ENCODE data around the gene RBFOX2. TPM values are rescaled to one million over a fixed set of nuclear protein-coding genes. Genes with fewer than 3 reads are reported as not detected.
A peak's percentile ranks its signal among the peaks of the same experiment; 100 is the strongest.

The RBFOX2 gene
- total RNA-seq, 2 donors from 2014 or later: 71.5 to 73.6 TPM

DNA sequence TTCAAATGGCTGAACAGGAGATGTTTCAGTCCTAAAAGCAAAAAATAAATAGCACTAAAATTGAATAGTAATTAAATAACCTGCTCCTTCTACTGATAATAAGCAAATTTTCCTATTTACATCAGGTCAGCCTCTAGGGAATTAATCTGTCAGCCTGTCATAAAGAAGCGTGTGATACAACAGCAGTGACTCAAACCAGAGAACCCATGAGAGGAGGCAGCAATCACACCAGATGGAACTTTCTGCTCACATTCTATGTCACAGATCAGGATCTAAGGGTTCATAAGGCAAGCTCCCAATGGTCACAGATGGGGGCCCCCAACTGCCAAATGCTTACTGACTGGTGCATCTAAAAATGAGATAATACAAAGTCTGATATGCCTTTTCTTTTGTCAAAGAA, 41.1 kb downstream of the RBFOX2 start:
- ATAC-seq (no peak), DNase-seq (no peak)
- intact Hi-C loops (cut with DNase I): no loop called here

DNA sequence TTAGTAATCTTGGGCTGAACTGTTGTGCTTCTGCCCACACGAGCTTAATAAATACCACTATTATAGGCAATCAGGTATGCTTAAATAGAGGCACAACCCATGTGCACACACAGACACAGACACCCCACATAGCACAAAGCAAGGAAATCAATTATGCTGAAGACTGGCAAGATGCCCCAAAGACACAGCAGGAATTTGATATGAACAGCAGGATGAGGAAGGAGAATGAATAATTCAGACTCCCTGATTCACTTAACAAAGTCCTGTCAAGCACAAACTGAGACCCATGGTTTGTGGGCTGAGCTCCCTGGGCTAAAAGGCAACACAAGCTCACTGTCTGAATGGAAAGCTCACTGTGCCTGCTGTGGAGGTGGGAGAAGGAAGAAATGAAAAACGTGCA, 42.5 kb downstream of the RBFOX2 start:
- ATAC-seq: peak in 1 of 2 donors; percentile 24
- DNase-seq: no peak
- intact Hi-C loops (cut with DNase I): no loop called here

- DNase-seq (no peak), ATAC-seq (no peak)
- intact Hi-C loops (cut with DNase I): no loop called here
These were observed 43.3 kb downstream of the RBFOX2 start for GRCh38 chr22:35985371-35985770.

- intact Hi-C loops (cut with DNase I): no loop called here
- ATAC-seq (no peak), DNase-seq (no peak)
These were observed 44.1 kb downstream of the RBFOX2 start for GRCh38 chr22:35984183-35985175.

DNA sequence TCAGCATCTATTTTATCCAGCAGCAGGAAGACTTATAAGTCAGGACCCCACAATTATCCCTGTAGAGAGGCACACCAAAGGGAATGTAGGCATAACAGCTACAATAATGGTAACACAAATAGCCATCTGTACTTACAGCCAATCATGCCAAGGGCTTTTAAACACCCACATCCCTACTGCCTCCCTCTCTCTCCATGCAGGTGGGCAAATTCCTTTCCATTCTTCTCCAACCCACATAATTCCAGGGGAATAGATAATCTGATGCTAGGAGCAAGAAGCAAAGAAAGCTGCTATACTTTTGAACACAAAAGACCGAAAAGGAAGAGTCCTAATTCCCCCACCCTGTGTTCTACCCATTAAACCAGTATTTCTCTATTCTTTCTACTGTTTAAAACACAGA, 46.7 kb downstream of the RBFOX2 start:
- DNase-seq (no peak), ATAC-seq (no peak)
- intact Hi-C loops (cut with DNase I): no loop called here

DNA sequence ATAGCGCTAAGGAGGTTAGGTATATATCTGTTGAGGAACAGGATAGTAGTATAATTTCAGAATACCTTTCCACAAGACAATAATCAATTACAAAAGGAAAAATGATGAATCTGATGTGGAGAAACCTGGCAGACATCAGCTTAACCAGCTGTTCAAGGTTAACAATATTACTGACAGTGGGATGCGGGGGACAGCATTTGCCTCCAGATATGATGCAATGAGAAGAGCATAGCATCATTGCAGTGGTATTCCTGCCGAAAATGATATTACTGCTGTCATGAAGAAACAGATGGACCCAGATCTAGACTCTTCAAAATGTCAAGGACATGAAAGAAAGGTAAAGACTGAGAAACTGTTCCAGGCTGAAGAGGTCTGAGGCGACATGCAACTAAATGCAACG, 49.7 kb downstream of the RBFOX2 start:
- ATAC-seq (no peak), DNase-seq (no peak)
- intact Hi-C loops (cut with DNase I): no loop called here

DNA sequence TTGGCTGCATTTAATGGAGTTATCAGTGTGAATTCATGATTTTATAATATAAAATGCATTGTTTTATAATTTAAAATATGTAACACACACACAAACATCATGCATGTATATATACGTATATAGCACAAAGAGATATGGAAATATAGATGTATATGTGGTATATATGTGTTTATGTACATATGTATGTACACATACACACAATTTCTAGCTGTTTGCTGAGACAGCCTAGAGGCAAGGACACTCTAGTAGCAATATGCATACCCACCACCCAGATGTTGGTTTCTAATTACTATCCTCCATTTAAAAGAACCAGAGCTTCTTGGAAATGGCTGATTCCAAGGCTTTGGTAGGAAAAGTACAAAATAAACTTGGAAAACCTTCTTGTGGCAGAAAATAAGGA, 50.4 kb downstream of the RBFOX2 start:
- no peak for ATAC-seq
- DNase-seq: no peak
- intact Hi-C loops (cut with DNase I): no loop called here

- ATAC-seq (no peak), DNase-seq (no peak)
- intact Hi-C loops (cut with DNase I): no loop called here
These were observed 51.5 kb downstream of the RBFOX2 start for GRCh38 chr22:35977136-35977535.

- DNase-seq (no peak), ATAC-seq (no peak)
- intact Hi-C loops (cut with DNase I): no loop called here
These were observed 55.2 kb downstream of the RBFOX2 start for GRCh38 chr22:35973388-35973787.

GRCh38 chr22:35972559-35972958, 56.1 kb downstream of the RBFOX2 start:
- ATAC-seq (no peak), DNase-seq (no peak)
- intact Hi-C loops (cut with DNase I): no loop called here

DNA sequence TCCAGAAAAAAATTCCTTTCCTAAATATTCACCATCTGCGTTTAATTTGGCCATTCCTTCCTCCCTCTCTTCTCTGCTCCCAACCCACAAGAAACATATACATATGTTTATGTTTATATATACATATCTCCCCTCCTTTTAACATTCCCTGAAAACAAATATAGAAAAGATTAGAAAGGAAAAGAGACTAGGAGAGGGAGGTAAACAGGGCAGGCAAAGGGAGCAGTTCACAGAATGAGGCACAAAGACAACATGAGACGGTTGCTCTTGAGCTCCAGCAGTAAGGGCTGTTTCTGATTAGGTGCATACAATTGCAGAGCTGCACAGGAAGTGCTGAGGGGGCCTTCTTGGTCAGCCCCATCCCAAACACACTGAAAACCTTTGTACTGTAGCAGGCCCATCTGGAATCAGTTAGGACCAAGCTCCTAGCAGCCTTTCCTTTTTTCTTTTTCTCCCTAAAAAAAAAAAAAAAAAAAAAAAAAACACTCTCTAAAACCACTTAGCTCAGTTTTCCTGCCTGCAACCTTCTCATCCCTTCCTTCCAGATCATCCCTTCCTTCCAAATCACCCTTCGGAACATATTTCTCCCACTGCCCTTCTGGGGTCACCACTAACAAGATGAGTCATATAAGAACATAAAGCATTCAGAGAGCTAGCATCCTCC, 57.0 kb downstream of the RBFOX2 start:
- no peak for DNase-seq
- peak; percentile 24 to 81 for ATAC-seq
- intact Hi-C loops (cut with DNase I): no loop called here

DNA sequence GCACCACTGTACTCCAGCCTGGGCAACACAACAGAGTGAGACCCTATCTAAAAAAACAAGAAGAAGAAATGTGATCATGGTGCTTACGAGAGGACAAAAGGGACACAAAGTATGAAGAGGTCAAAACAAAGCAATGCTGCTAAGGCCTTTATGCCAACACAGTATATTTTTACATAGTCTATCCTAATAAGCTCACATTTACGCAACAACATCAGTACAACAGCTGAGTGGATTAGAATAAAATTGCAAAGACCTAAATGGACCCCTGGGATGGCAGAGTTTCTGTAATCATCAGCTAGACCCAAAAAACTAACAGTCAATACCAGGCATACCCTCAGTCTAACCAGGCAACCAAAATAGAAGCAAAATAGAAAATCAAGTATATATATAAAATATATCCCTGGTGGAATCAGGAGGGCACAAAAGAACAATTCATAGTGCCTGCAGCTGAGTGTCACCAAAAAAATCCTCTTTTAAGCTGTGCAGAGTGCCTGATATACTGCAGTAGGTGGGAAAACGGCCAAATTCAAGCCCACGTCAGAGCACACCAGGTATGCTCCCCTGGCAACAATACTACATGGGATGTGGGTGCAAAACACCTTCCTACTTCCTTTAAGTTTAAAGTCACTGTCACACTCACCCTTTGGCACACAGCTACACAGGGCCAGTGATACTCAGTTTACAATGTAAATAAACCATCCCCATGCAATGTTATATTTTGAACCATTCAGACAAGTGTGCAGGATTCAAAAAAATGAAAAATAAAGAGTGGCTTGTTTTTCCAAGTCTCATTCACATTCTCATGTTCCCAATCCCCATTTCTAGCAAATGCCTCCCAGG, 57.8 kb downstream of the RBFOX2 start:
- no peak for DNase-seq
- intact Hi-C loops (cut with DNase I): no loop called here
- ATAC-seq: no peak

DNA sequence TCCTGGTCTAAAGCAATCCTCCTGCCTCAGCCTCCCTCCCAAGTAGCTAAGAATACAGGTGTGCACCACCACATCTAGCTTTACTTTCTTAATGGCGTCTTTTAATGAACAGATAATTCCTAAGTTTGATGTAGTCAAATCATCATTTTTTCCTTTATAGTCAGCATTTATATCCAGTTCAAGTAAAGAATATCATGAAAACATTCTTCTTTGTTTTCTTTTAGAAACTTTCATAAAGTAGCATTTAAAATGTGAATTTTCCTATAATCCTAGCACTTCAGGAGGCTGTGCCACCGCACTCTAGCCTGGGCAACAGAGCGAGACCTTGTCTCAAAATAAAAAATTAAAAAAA, 61.6 kb downstream of the RBFOX2 start:
- DNase-seq: no peak
- ATAC-seq: no peak
- intact Hi-C loops (cut with DNase I): no loop called here

DNA sequence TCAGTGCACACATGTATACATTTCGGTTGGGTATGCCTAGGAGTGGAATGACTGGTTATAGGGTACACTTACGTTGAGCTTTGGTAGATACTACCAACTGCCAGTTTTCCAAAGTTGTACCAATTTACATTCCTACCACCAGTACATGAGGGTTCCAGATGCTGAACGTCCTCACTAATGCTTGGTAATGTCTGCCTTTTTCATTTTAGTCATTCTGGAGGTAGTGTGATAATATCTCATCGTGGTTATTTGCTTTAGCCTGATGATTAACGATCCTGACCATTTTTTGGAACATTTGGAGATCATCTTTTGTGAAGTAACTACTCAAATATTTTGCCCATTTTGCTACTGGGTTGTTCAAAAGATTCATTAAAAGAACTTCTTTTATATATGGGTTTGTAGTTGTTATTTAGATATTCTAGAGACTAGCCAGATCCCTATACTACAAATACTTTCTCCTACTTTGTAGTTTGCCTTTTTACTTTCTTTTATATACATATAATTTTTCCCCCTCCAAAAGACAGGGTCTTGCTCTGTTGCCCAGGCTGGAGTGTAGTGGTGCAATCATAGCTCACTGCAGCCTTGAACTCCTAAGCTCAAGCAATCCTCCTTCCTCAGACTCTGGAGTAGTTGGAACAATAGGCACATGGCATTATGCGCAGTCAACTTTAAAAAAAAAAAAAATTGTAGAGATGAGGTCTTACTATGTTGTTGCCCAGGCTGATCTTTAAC, 62.1 kb downstream of the RBFOX2 start:
- intact Hi-C loops (cut with DNase I): no loop called here
- ATAC-seq (no peak), DNase-seq (no peak)

DNA sequence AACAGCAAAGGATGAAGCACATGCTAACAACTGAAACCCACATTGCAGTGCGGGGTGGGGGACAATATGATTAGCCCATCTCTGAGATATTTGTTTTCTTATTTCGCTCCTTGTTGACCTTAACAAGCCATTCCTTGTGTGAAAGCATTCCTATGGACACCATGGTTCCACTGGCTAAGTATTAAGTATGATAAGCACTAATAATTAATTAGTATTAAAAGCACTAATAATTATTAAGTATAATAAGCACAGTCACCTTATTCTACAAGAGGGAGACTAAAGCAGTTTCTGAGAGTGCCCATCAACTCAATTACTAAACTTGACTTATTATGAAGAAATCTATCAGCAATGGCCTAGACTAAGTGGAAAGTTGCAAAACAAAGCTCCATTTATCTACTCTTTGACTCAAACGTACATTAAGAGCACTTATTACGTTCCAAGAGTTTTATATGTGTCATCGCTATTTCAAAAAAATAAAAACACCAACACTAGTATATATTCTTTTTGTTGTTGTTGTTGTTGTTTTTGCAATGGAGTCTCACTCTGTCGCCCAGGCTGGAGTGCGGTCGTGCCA, 65.3 kb downstream of the RBFOX2 start:
- DNase-seq: no peak
- intact Hi-C loops (cut with DNase I): no loop called here
- ATAC-seq: no peak

- peak; percentile 56 for DNase-seq
- intact Hi-C loops (cut with DNase I): no loop called here
- peak; percentile 91 to 92 for ATAC-seq
These were observed 66.9 kb downstream of the RBFOX2 start for GRCh38 chr22:35961480-35962295.

DNA sequence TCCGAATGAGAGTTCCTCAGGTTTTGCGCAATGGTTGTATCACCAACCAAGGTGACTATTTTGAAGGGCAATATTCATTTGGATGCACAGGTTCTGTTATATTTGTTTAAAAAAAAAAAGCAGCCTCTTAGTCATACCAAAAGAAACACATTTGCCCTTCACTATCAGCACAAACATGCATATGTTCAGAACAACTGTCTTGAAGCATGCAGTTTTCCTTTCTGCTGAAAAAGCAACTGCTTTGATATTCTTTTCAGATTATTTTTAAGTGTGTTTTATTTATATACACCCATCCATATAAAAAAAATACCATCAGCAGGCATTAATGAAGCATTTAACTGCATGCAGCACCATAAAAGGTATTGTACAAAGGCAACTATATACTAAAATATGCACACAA, 67.8 kb downstream of the RBFOX2 start:
- intact Hi-C loops (cut with DNase I): no loop called here
- DNase-seq: no peak
- no peak for ATAC-seq
